PC-9 (cell line): ENCODE results near the gene TSPYL4. TPM values are rescaled to one million over a fixed set of nuclear protein-coding genes. Genes with fewer than 3 reads are reported as not detected.

Source experiments
- BruUV-seq: library from RNA; stranded (reverse); fragments of 400-500 nt; replicated peaks from 2 replicates; lab custom pipeline; 2021; lab: Mats Ljungman, UMichigan
- CTCF ChIA-PET: fragments of 300-600 bp; sonication (Branson Sonifier 250); formaldehyde crosslinking; loops from one replicate; lab custom pipeline; 2022; ENCODE audit warnings: antibody characterized with exemption; lab: Charles Lee
- POLR2A ChIA-PET: fragments of 300-600 bp; sonication (Branson Sonifier 250); formaldehyde crosslinking; loops from one replicate; lab custom pipeline; 2022; ENCODE audit warnings: antibody characterized with exemption; ENCODE audit not compliant: unreplicated experiment; lab: Charles Lee
- DNase-seq, 2 experiments: peaks; one replicate each; pipeline versions ENCODE4 v3.0.0 to v3.0.0-alpha.2; 2015 to 2022; ENCODE audit warnings: mixed read lengths in 1 of 2
- H2AFZ ChIP-seq: fragments of 200-600 bp; sonication (generic); 2 replicates; pipeline ENCODE4 v1.8.1; 2017; ENCODE audit warnings: antibody characterized with exemption
- H3F3A ChIP-seq: fragments of 200-600 bp; sonication (generic); 2 replicates; pipeline ENCODE4 v1.8.1; 2017; ENCODE audit warnings: antibody characterized with exemption, mild to moderate bottlenecking, low read depth; ENCODE audit not compliant: insufficient read depth
- H3K27ac ChIP-seq: fragments of 200-600 bp; sonication (generic); 2 replicates; pipeline ENCODE4 v1.6.1; 2016; ENCODE audit warnings: mixed run types
- H3K27me3 ChIP-seq: fragments of 200-600 bp; sonication (generic); 2 replicates; pipeline ENCODE4 v1.6.1; 2016; ENCODE audit warnings: low read depth, mixed run types; ENCODE audit not compliant: insufficient read depth
- H3K36me3 ChIP-seq: fragments of 200-600 bp; sonication (generic); 2 replicates; pipeline ENCODE4 v1.6.1; 2016; ENCODE audit warnings: low read depth, mixed run types
- H3K4me1 ChIP-seq: fragments of 200-600 bp; sonication (generic); replicated peaks from 2 replicates; pipeline ENCODE4 v1.6.1; 2016; ENCODE audit warnings: mixed run types; ENCODE audit not compliant: insufficient read depth
- H3K4me2 ChIP-seq: fragments of 200-600 bp; sonication (generic); 2 replicates; pipeline ENCODE4 v1.6.1; 2017; ENCODE audit warnings: mixed run types
- H3K4me3 ChIP-seq: fragments of 200-600 bp; sonication (generic); 2 replicates; pipeline ENCODE4 v1.6.1; 2016; ENCODE audit warnings: mixed run types
- H3K79me2 ChIP-seq: fragments of 200-600 bp; sonication (generic); 2 replicates; pipeline ENCODE4 v1.6.1; 2017; ENCODE audit warnings: low read depth, mixed run types
- H3K9me2 ChIP-seq: fragments of 200-600 bp; sonication (generic); 2 replicates; pipeline ENCODE4 v1.8.1; 2017; ENCODE audit warnings: mild to moderate bottlenecking; ENCODE audit not compliant: insufficient read depth
- H3K9me3 ChIP-seq: fragments of 200-600 bp; sonication (generic); 2 replicates; pipeline ENCODE4 v1.8.1; 2016; ENCODE audit warnings: low read depth; ENCODE audit not compliant: insufficient read depth
- H4K20me1 ChIP-seq: fragments of 200-600 bp; sonication (generic); 2 replicates; pipeline ENCODE4 v1.8.1; 2017; ENCODE audit not compliant: insufficient read depth
- CTCF ChIP-seq: fragments of 200-600 bp; sonication (generic); conservative IDR thresholded peaks from 2 replicates; pipeline ENCODE4 v1.6.1; 2017; ENCODE audit warnings: mixed run types, antibody characterized with exemption, mild to moderate bottlenecking, moderate library complexity
- EZH2 ChIP-seq: fragments of 200-600 bp; sonication (generic); IDR thresholded peaks from 2 replicates; pipeline ENCODE4 v1.8.0; 2017; ENCODE audit warnings: antibody characterized with exemption, low read depth
- intact Hi-C: fragments of 100-400 bp; cut with micrococcal nuclease; formaldehyde crosslinking; loops from one replicate; pipeline ENCODE4 v1.10.0; 2022; ENCODE audit not compliant: unreplicated experiment
- total RNA-seq: library from RNA; stranded (reverse); gene quantifications from 2 replicates; pipeline ENCODE4 v1.2.3, GENCODE V29; 2021

TSPYL4 gene
- total RNA-seq, 1 experiment from 2014 or later, result 10.9 TPM

GRCh38 chr6:116217069-116217468 lies 36.8 kb downstream of the TSPYL4 start:
- ChIA-PET POLR2A (no interaction called here), CTCF (interaction anchor here (1.5 to 2.0 kb wide), 2 partner anchors 51 to 344 kb away, joined by 5 to 6 read pairs; no protein-coding TSS in a partner anchor)
- H3K9me2 ChIP-seq, result no peaks in the 10 kb centered on the region; the same call in 1 of the 2 replicates
- H3F3A ChIP-seq, result peaks cover 6% of the 10 kb centered on the region
- intact Hi-C loops, result loop anchor here (5.0 kb wide), 2 partner anchors 355 to 430 kb away; partner anchors contain the start of gene RWDD1
- no peaks in the 10 kb centered on the region for H3K79me2 ChIP-seq
- no peaks in the 10 kb centered on the region for H3K36me3 ChIP-seq
- no peaks in the 10 kb centered on the region for H4K20me1 ChIP-seq
- H3K27me3 ChIP-seq, result no peaks in the 10 kb centered on the region
- H3K27ac ChIP-seq, result peak overlapping the region; percentile 32; the same call in 1 of the 2 replicates
- H3K4me2 ChIP-seq, result no peak overlapping the region
- H3K9me3 ChIP-seq, result no peaks in the 10 kb centered on the region
- no peak overlapping the region for H2AFZ ChIP-seq
- peak in 1 of 2 experiments; percentile 53 for DNase-seq
- H3K4me1 ChIP-seq, result no peaks in the 10 kb centered on the region
- TF ChIP-seq EZH2 (no peak), CTCF (peak; percentile 77)
- BruUV-seq, result no TSS peak
- no peak overlapping the region for H3K4me3 ChIP-seq

DNA sequence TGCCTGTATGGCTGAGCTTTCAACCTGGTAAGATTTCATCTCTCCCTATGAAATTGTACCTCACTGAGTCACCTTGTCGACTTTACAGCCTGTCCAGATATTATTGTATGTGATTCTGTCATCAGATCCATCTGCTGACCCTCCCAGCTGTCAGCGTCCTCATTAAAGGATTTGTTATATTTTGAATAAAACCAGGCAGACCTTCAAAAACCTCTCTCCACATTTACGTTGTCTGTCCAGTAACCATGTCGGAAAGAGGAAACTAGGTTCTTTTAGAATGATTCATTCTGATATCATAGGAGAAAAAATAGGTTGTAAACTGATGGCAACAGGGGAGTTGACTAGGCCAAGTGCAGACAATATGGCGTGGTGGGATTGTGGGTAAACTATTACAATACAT lies 38.5 kb downstream of the TSPYL4 start:
- Histone ChIP-seq H3F3A (peaks cover 20% of the 10 kb centered on the region), H3K27me3 (no peaks in the 10 kb centered on the region), H2AFZ (no peak overlapping the region), H3K9me2 (no peaks in the 10 kb centered on the region; the same call in 1 of the 2 replicates), H3K27ac (no peak overlapping the region), H3K4me3 (no peak overlapping the region), H3K36me3 (no peaks in the 10 kb centered on the region), H3K9me3 (no peaks in the 10 kb centered on the region), H3K4me1 (peaks cover 13% of the 10 kb centered on the region), H3K4me2 (no peak overlapping the region), H3K79me2 (no peaks in the 10 kb centered on the region), H4K20me1 (no peaks in the 10 kb centered on the region)
- ChIA-PET CTCF (no interaction called here), POLR2A (no interaction called here)
- TF ChIP-seq CTCF, result no peak
- no peak for TF ChIP-seq EZH2
- no TSS peak for BruUV-seq
- intact Hi-C loops, result loop anchor here (5.0 kb wide), 2 partner anchors 357 to 432 kb away; partner anchors contain the start of gene RWDD1
- DNase-seq, result no peak

DNA sequence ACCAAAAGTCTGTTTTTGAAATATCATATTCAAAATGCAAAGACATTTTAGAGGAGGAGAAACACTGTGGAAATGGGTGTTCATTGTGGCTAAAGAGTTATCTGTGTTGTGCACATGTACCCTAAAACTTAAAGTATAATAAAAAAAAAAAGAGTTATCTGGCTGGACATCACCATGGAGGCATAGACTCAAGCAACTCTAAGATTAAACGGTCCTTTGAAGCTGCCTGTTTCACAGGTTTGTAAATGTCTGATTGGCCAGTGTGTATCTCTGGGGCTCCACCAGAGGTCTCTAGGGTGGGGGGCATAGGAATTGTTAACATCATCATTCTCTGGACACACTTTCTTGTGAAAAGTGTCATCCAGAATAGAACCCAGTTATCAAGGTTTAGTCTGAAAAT lies 39.2 kb downstream of the TSPYL4 start:
- no peaks in the 10 kb centered on the region for H3K27me3 ChIP-seq
- POLR2A ChIA-PET, result no interaction called here
- H3K4me3 ChIP-seq, result no peak overlapping the region
- H3K36me3 ChIP-seq, result no peaks in the 10 kb centered on the region
- no peaks in the 10 kb centered on the region; the same call in 1 of the 2 replicates for H3K9me2 ChIP-seq
- H3K4me1 ChIP-seq, result peaks cover 20% of the 10 kb centered on the region
- no peaks in the 10 kb centered on the region for H4K20me1 ChIP-seq
- H3F3A ChIP-seq, result peaks cover 27% of the 10 kb centered on the region
- no peak for DNase-seq
- H3K27ac ChIP-seq, result no peak overlapping the region
- no peak for TF ChIP-seq EZH2
- no peak for TF ChIP-seq CTCF
- CTCF ChIA-PET, result no interaction called here
- no peaks in the 10 kb centered on the region for H3K79me2 ChIP-seq
- H3K4me2 ChIP-seq, result no peak overlapping the region
- BruUV-seq, result no TSS peak
- H3K9me3 ChIP-seq, result no peaks in the 10 kb centered on the region
- H2AFZ ChIP-seq, result no peak overlapping the region
- intact Hi-C loops, result loop anchor here (5.0 kb wide), 3 partner anchors 202 to 433 kb away; partner anchors contain the start of gene RWDD1
